Endothelial cell of umbilical vein (primary cell): ENCODE measurements around the gene CSNK1E. TPM values are rescaled to one million over a fixed set of nuclear protein-coding genes. Genes with fewer than 3 reads are reported as not detected.

Source experiments
- BruUV-seq: library from RNA; stranded (reverse); fragments of 400-500 nt; replicated peaks from 2 replicates; lab custom pipeline; 2021; lab: Mats Ljungman, UMichigan
- CTCF ChIA-PET: fragments of 300-600, 350-600 bp; sonication (Branson Sonifier 250); formaldehyde crosslinking; loops from one replicate; lab custom pipeline; 2021; ENCODE audit warnings: antibody characterized with exemption, inconsistent platforms; lab: Charles Lee
- POLR2A ChIA-PET: fragments of 300-600, 350-600 bp; sonication (Branson Sonifier 250); formaldehyde crosslinking; loops from one replicate; lab custom pipeline; 2021; ENCODE audit warnings: antibody characterized with exemption, inconsistent platforms; lab: Charles Lee
- DNase-seq: peaks from one replicate; pipeline ENCODE4 v3.0.0-alpha.2; 2011; ENCODE audit warnings: low read depth, low spot score
- FAIRE-seq: peaks from 2 replicates; lab custom pipeline; 2011; peaks lifted over from hg19 to GRCh38; lab: Jason Lieb, UNC
- H2AFZ ChIP-seq: 2 replicates; pipeline ENCODE4 v1.6.0; 2012; ENCODE audit warnings: low read depth, low read length, control low read depth, inconsistent platforms
- H3K27ac ChIP-seq: 2 replicates; pipeline ENCODE4 v1.5.1; 2011; ENCODE audit warnings: low read depth, mild to moderate bottlenecking, control low read depth, low read length, moderate library complexity; ENCODE audit not compliant: insufficient read depth
- H3K27me3 ChIP-seq, 2 experiments: 2 replicates each; pipeline versions ENCODE4 v1.6.0 to v1.6.1; 2011; ENCODE audit warnings: low read length in 2 of 2, mixed read lengths in 1 of 2; ENCODE audit not compliant: control insufficient read depth in 2 of 2, insufficient read depth in 2 of 2
- H3K36me3 ChIP-seq, 2 experiments: 2 replicates in 1 of 2; 3 replicates in 1 of 2; pipeline ENCODE4 v1.5.1; 2011; ENCODE audit warnings: low read length in 2 of 2, mild to moderate bottlenecking in 1 of 2, moderate library complexity in 1 of 2; ENCODE audit not compliant: control insufficient read depth in 2 of 2, insufficient read depth in 2 of 2; ENCODE audit errors: extremely low read depth in 1 of 2
- H3K4me1 ChIP-seq: 3 replicates; pipeline ENCODE4 v1.5.1; 2011; ENCODE audit warnings: mild to moderate bottlenecking, low read length; ENCODE audit not compliant: control insufficient read depth, insufficient read depth; ENCODE audit errors: extremely low read depth
- H3K4me2 ChIP-seq: 2 replicates; pipeline ENCODE4 v1.6.1; 2011; ENCODE audit warnings: low read length, control low read depth, mixed read lengths; ENCODE audit not compliant: insufficient read depth
- H3K4me3 ChIP-seq, 3 experiments: fragments of 200-600 bp in 1 of 3; sonication (generic), shearing (Covaris generic) in 1 of 3; replicated peaks in 1 of 3; 2 replicates each; pipeline ENCODE4 v1.5.1; 2011 to 2016; ENCODE audit warnings: control low read depth in 3 of 3, low read length in 3 of 3, mild to moderate bottlenecking in 2 of 3, inconsistent platforms in 1 of 3, low read depth in 1 of 3, moderate library complexity in 1 of 3; ENCODE audit not compliant: insufficient read depth in 1 of 3
- H3K79me2 ChIP-seq: 2 replicates; pipeline ENCODE4 v1.6.0; 2012; ENCODE audit warnings: low read length, inconsistent platforms; ENCODE audit not compliant: control insufficient read depth, insufficient read depth
- H3K9ac ChIP-seq: replicated peaks from 2 replicates; pipeline ENCODE3; 2011; ENCODE audit warnings: low read length, control low read depth; ENCODE audit not compliant: insufficient read depth; ENCODE audit errors: extremely low read depth
- H3K9me1 ChIP-seq: replicated peaks from 3 replicates; pipeline ENCODE4 v1.6.0; 2011; ENCODE audit warnings: mild to moderate bottlenecking, low read length; ENCODE audit not compliant: control insufficient read depth, insufficient read depth; ENCODE audit errors: extremely low read depth
- H3K9me3 ChIP-seq: replicated peaks from 2 replicates; pipeline ENCODE4 v1.5.1; 2012; ENCODE audit warnings: low read length, inconsistent platforms; ENCODE audit not compliant: control insufficient read depth, insufficient read depth
- H4K20me1 ChIP-seq: replicated peaks from 2 replicates; pipeline ENCODE3; 2011; ENCODE audit warnings: mild to moderate bottlenecking, low read length; ENCODE audit not compliant: control insufficient read depth, insufficient read depth; ENCODE audit errors: extremely low read depth
- CTCF ChIP-seq, 2 donors: IDR thresholded peaks; 1 replicate in 1 of 2; 2 replicates in 1 of 2; pipeline ENCODE4 v1.5.1; 2011; ENCODE audit warnings: low read length in 2 of 2, mild to moderate bottlenecking in 2 of 2, moderate library complexity in 2 of 2, control low read depth in 1 of 2, inconsistent platforms in 1 of 2, low read depth in 1 of 2; ENCODE audit not compliant: insufficient read depth in 1 of 2; ENCODE audit errors: extremely low read depth in 1 of 2
- EZH2 ChIP-seq: IDR thresholded peaks from 2 replicates; pipeline ENCODE4 v1.6.1; 2012; ENCODE audit warnings: borderline replicate concordance, low read depth, mild to moderate bottlenecking, moderate library complexity, low read length, inconsistent platforms; ENCODE audit not compliant: severe bottlenecking
- FOS ChIP-seq: IDR thresholded peaks from 2 replicates; pipeline ENCODE4 v1.6.1; 2011; ENCODE audit warnings: mild to moderate bottlenecking, low read length, moderate library complexity, borderline replicate concordance; ENCODE audit not compliant: insufficient read depth
- GATA2 ChIP-seq: IDR thresholded peaks from 2 replicates; pipeline ENCODE4 v1.7.0; 2011; ENCODE audit warnings: low read depth, mild to moderate bottlenecking, moderate library complexity, mixed read lengths, low read length; ENCODE audit not compliant: insufficient read length, insufficient read depth
- JUN ChIP-seq: IDR thresholded peaks from 2 replicates; pipeline ENCODE4 v1.6.1; 2011; ENCODE audit warnings: borderline replicate concordance, low read depth; ENCODE audit not compliant: insufficient read length, insufficient read depth
- MYC ChIP-seq: IDR thresholded peaks from one replicate; pipeline ENCODE4 v1.6.1; 2011; ENCODE audit warnings: mild to moderate bottlenecking, low read depth, low read length
- POLR2A ChIP-seq: IDR thresholded peaks from 2 replicates; pipeline ENCODE4 v1.6.1; 2012; ENCODE audit warnings: low read depth, mild to moderate bottlenecking, control low read depth, low read length
- POLR2AphosphoS5 ChIP-seq: IDR thresholded peaks from 2 replicates; pipeline ENCODE4 v1.6.1; 2012; ENCODE audit warnings: low read depth, mild to moderate bottlenecking, control low read depth, low read length, moderate library complexity; ENCODE audit not compliant: insufficient read depth
- dilution Hi-C: fragments of 300-500 bp; cut with MboI; formaldehyde crosslinking; loops from one replicate; pipeline ENCODE4 v1.15.0; 2019; ENCODE audit warnings: low sequenced_read_pairs; ENCODE audit not compliant: extremely low pct_ligation_motif_present
- intact Hi-C: fragments of 100-400 bp; cut with micrococcal nuclease; formaldehyde crosslinking; loops from one replicate; pipeline ENCODE4 v1.10.0; 2022
- polyA plus RNA-seq, 4 experiments: library from polyadenylated mRNA; depleted of rRNA in 3 of 4; stranded (reverse) in 3 of 4; unstranded in 1 of 4; fragments of >200 nt; gene quantifications; 2 replicates each; pipeline versions ENCODE4 v1.2.1 to v1.2.3, GENCODE V29; 2011 to 2012; ENCODE audit warnings: missing spikeins in 1 of 4
- total RNA-seq: library from RNA; stranded (reverse); gene quantifications from 2 replicates; pipeline ENCODE4 v1.2.3, GENCODE V29; 2021
- TF ChIP-seq, protein P1 (sequence below): IDR thresholded peaks from 2 replicates; pipeline ENCODE4 v1.6.1; 2011; ENCODE audit not compliant: insufficient read depth, insufficient read length

Gene CSNK1E
- total and polyA plus RNA-seq, 2 donors (not counting 3 experiments of a cell fraction or from before 2014, with no cell fraction given): 259 to 262 TPM

- no peaks in the 10 kb centered on the region for H3K79me2 ChIP-seq
- DNase-seq: no peak
- intact Hi-C loops: no loop called here
- H3K27me3 ChIP-seq: no peaks in the 10 kb centered on the region
- H3K4me2 ChIP-seq: no peak overlapping the region
- no TSS peak for BruUV-seq
- dilution Hi-C loops: no loop called here
- peaks cover 5% of the 10 kb centered on the region for H3K4me1 ChIP-seq
- TF ChIP-seq POLR2AphosphoS5: no peak
- TF ChIP-seq FOS: peak; percentile 51
- peak; percentile 23 for TF ChIP-seq JUN
- no peak overlapping the region for H3K27ac ChIP-seq
- no peaks in the 10 kb centered on the region for H3K9me1 ChIP-seq
- FAIRE-seq: peak; percentile 8
- no peaks in the 10 kb centered on the region for H4K20me1 ChIP-seq
- H3K36me3 ChIP-seq: no peaks in the 10 kb centered on the region
- no peak overlapping the region for H3K9ac ChIP-seq
- H2AFZ ChIP-seq: no peak overlapping the region
- no peaks in the 10 kb centered on the region for H3K9me3 ChIP-seq
- ChIA-PET POLR2A (no interaction called here), CTCF (no interaction called here)
- H3K4me3 ChIP-seq: no peak overlapping the region
These were observed 17.8 kb upstream of the CSNK1E start for GRCh38 chr22:38335077-38335476.

DNA sequence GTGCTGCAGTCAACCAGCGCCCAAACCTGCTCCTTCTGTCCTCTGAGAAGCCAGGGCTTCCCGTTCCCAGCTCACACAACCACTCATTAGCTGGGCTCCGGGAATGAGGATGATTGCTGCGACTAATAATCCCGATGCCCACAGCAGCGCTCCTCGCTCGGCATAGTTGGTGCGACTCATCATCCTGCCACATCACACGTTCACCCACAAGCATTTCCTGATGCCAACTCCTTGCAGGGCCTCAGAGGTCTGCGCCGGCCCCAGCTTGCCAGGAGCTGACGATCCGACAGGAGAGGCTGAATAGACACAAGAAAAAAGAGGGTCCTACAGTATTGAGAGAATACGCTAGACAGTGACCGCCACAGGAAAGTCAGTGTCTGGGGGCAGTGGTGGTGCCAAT lies 10.6 kb upstream of the CSNK1E start:
- Histone ChIP-seq H3K79me2 (no peaks in the 10 kb centered on the region), H3K27me3 (no peaks in the 10 kb centered on the region), H3K9me1 (no peaks in the 10 kb centered on the region), H3K4me2 (peak overlapping the region; percentile 53), H3K36me3 (no peaks in the 10 kb centered on the region), H3K9me3 (no peaks in the 10 kb centered on the region), H3K9ac (peak overlapping the region; percentile 55), H3K4me1 (peaks cover 11% of the 10 kb centered on the region), H2AFZ (peak overlapping the region; percentile 77), H3K27ac (peak overlapping the region; percentile 1), H4K20me1 (no peaks in the 10 kb centered on the region), H3K4me3 (no peak overlapping the region)
- DNase-seq (peak; percentile 52), FAIRE-seq (peak; percentile 95)
- CTCF ChIA-PET: interaction anchor here (1.2 kb wide), 1 partner anchor 61 kb away, joined by 3 read pairs; no protein-coding TSS in a partner anchor
- dilution Hi-C loops: no loop called here
- intact Hi-C loops: no loop called here
- no TSS peak for BruUV-seq
- no peak for TF ChIP-seq MYC
- TF ChIP-seq POLR2A: no peak
- TF ChIP-seq POLR2AphosphoS5: peak; percentile 37
- TF ChIP-seq JUN: peak; percentile 23
- TF ChIP-seq CTCF (IDR thresholded peaks at IDR 0.05; ENCODE audit: extremely low read depth in 1 of 2, insufficient read depth in 1 of 2, low read depth in 1 of 2, low read length in 2 of 2): no peak
- TF ChIP-seq GATA2: no peak
- TF ChIP-seq EZH2: no peak
- TF ChIP-seq, protein P1, sequence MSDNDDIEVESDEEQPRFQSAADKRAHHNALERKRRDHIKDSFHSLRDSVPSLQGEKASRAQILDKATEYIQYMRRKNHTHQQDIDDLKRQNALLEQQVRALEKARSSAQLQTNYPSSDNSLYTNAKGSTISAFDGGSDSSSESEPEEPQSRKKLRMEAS: no peak
- peak; percentile 59 for TF ChIP-seq FOS
- POLR2A ChIA-PET: interaction anchor here (1.7 kb wide), 1 partner anchor 10 kb away, joined by 7 read pairs; no protein-coding TSS in a partner anchor
